ENCODE results near the gene PFN4.
"Not testable (repeated sequence)": the region's sequence is repeated elsewhere in the genome, so short reads cannot be mapped to it uniquely, and the experiment has no call there.

Gene PFN4

DNA sequence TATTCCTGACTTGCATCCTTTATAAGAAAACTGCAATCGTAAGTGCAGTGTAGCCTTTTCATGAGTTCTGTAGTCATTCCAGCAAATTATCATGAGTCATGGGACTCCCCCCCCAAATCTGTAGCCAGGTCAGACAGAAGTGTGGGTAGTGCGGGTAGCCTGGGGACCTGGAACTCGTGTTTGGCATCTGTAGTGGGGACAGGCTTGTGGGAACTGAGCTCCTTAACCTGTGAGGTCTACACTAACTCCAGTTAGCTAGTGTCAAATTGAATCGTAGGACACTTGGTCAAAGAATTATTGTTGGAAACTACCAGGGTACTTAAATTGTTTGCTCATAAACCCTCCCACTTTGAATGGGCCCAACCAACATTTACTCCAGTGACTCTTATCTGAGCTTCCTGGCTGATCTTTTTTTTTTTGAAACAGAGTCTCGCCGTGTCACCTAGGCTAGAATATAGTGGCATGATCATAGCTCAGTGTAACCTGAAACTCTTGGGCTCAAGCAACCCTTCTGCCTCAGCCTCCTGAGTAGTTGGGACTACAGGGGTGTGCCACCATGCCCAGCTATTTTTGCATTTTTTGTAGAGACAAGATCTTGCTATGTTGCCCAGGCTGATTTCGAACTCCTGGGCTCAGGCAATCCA lies 12.4 kb downstream of the PFN4 start:
- DNase-seq: no peak

DNA sequence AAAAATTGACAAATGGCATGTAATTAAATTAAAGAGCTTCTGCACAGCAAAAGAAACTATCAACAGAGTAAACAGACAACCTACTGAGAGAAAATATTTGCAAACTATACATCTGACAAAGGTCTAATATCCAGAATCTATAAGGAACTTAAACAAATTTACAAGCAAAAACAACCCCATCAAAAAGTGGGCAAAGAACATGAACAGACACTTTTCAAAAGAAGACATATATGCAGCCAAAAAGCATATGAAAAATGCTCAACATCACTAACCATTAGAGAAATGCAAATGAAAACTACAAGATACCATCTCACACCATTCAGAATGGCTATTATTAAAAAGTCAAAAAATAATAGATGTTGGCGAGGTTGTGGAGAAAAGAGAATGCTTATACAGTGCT lies 13.7 kb downstream of the PFN4 start:
- not testable (repeated sequence) for DNase-seq

DNA sequence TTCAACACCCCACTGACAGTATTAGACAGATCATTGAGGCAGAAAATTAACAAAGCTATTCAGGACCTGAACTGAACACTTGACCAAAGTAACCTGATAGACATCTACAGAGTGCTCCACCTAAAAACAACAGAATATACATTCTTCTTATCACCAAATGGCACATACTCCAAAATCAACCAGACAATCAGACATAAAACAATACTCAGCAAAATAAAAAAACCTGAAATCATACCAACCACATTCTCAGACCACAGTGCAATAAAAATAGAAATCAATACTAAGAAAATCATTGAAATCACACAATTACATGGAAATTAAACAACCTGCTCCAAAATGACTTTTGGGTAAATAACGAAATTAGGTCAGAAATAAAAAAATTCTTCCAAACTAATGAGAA lies 15.8 kb downstream of the PFN4 start:
- DNase-seq: no peak

DNA sequence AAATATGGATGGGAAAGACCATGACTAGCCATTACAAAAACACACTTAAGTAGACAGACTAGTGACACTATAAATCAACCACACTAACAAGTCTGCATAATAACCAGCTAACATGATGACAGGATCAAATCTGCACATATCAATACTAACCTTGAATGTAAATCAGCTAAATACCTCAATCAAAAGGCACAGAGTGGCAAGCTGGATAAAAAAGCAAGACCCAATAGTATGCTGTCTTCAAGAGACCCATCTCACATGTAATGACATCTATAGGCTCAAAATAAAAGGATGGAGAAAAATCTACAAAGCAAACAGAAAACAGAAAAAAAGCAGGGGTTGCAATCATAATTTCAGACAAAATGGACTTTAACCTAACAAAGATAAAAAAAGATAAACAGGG lies 16.3 kb downstream of the PFN4 start:
- DNase-seq: no peak

DNA sequence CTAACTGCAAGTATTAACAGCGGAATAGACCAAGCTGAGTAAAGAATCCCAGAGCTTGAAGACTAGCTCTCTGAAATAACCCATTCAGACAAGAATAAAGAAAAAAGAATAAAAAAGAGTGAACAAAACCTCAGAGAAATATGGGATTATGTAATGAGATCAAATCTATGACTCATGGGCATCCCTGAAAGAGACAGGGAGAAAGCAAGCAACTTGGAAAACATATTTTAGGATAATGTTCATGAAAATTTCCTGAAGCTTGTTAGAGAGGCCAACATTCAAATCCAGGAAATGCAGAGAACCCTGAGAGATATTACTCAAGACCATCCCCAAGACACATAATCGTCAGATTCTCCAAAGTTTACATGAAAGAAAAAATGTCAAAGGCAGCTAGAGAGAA lies 17.3 kb downstream of the PFN4 start:
- DNase-seq: no peak

DNA sequence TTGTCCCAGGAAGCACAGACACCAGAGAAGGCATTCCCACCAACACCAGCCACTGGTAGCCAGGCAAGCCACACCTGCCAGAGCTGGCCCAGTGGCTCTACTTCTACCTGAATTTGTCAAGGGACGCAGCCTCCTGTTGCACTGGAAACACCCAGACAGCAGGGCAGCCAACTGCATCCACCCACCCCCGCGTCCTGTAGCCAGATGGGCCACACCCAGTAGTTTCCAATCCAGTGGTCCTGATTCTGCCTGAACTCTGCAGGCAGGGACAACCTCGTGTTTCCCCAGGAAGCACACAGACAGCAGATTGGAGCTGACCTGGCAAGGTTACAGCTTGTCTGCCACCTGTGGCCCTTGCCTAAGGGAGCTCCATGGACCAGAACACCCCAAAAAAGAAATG lies 18.2 kb downstream of the PFN4 start:
- DNase-seq: no peak

DNA sequence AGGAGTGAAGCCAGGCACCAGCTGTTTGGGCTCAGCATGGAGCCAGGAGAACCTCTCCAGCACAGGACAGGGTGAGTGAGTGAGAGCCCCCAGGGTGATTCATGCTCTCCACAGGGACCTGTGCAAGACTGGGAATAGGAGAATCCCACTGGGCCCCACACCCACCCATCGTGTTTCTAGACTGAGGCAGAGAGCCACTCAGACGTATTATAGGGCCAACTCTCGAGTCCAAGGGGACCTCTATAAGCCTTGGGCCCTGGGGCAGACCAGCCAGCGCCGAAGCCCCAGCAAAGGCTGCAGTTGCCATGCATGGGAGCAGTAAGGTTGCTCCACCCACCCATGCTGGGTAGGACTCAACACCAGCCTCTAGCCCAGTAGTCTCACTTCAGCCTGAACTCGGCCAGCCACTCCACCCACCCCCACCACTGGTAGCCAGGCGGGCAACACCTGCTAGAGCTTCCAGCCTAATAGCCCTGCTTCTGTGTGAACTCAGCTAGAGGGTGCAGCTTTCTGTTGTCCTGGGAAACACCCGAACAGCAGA lies 19.0 kb downstream of the PFN4 start:
- no peak for DNase-seq

DNA sequence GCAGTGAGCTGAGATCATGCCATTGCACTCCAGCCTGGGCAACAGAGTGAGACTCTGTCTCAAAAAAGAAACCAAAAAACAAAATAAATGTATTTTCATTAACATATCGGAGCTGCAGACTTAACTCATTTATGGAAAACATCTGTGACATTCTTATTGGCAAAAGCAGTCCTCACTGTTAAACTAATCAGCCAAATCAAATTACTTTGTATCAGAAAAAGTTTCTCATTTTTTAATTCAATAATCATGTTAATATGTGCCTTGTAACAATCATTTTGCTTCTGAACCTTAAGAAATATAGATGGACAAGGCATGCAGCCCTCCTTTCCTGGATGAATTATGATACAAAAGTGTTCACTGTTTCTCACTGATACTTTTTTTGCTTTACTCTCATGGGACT lies 20.5 kb downstream of the PFN4 start:
- DNase-seq: no peak

DNA sequence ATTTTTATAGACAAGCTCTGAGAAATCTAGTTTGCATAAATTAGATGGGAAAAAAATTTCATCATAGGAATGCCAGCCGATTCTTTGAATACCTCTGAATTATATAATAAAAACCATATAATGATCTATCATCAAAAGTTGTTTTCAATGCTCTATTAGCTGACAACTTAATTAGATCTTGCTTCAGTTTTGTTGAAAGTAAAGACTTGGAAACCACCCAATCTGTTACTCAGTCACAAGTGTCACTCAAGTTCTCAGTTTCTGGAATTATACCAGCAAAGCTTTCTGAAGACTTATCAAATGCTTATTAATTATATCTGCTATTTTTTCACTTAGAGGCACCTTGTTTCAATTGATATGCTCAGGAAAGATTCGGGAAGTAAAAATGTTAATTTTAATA lies 21.1 kb downstream of the PFN4 start:
- no peak for DNase-seq

DNA sequence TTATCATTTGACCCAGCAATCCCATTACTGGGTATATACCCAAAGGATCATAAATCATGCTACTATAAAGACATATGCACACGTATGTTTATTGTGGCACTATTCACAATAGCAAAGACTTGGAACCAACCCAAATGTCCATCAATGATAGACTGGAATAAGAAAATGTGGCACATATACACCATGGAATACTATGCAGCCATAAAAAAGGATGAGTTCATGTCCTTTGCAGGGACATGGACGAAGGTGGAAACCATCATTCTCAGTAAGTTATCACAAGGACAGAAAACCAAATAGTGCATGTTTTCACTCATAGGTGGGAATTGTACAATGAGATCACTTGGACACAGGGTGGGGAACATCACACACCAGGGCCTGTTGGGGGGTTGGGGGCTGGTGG lies 22.4 kb downstream of the PFN4 start:
- not testable (repeated sequence) for DNase-seq

DNA sequence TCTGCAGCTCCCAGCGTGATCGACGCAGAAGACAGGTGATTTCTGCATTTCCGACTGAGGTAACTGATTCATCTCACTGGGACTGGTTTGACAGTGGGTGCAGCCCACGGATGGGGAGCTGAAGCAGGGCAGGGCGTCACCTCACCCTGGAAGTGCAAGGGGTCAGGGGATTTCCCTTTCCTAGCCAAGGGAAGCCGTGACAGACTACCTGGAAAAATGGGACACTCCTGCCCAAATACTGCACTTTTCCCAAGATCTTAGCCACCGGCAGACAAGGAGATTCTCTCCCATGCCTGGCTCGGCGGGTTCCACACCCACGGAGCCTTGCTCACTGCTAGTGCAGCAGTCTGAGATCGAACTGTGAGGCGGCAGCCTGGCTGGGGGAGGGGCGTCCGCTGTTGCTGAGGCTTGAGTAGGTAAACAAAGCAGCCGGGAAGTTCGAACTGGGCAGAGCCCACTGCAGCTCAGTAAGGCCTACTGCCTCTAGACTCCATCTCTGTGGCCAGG lies 27.9 kb downstream of the PFN4 start:
- DNase-seq: not testable (repeated sequence)

DNA sequence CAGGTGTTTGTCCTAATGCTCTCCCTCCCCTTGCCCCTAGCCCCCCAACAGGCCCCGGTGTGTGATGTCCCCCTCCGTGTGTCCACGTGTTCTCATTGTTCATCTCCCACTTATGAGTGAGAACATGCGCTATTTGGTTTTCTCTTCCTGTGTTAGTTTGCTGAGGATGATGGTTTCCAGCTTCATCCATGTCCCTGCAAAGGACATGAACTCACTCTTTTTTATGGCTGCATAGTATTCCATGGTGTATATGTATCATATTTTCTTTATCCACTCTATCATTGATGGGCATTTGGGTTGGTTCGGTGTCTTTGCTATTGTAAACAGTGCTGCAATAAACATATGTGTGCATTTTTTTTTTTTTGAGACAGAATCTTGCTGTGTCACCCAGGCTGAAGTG lies 29.9 kb downstream of the PFN4 start:
- DNase-seq: not testable (repeated sequence)

DNA sequence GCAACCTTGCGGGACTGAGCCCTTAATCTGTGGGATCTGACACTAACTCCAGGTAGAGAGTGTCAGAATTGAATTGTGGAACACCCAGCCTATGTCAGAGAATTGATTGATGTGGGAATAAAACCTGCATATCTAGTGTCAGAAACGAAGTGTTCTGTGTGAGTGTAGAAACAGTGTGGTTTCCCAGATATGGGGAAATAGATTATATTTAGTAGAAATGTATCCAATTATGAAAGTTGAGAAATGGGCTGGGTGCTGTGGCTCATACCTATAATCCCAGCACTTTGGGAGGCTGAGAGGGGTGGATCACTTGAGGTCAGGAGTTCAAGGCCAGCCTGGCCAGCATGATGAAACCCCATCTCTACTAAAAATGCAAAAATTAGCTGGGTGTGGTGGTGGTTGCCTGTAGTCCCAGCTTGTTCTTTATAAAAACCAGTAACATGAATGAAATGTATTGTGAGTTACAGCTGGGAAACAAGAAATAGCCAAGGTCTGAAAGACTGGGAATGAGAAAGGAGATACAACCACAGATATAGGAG lies 34.2 kb downstream of the PFN4 start:
- no peak for DNase-seq

DNA sequence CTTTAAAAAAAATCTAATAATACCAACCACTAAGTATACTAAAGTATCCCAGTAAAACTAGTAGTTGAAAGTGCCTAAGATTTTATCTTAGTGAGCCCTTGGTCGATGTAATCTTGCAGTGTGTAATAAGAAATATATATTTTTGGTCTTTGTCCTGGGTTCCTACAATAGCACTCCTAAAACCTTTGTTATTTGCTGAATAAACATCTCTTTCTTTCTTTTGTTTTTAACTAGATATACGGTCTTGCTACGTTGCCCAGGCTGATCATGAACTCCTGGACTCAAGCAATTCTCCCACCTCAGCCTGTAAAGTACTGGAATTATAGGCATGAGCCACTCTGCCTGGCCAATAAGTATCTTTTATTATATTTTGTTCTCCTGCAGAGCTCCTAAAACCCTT lies 36.1 kb downstream of the PFN4 start:
- DNase-seq: no peak

DNA sequence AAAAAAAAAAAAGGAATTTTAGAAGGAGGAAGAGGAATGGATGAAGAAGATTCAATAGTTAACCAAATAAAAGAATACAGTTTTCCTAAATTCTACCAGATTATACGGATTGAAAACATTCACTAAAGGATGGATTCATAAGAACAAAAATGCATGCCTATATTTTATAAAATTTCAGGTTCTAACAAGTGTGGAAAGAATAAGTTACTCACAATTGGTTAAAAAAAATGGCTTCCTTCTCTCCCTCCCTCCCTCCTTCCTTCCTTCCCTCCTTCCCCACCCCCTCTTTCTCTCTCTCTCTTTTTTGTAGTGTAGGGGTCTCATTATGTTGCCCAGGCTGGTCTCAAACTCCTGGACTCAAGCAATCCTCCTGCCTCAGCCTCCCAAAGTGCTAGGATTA lies 36.9 kb downstream of the PFN4 start:
- no peak for DNase-seq

DNA sequence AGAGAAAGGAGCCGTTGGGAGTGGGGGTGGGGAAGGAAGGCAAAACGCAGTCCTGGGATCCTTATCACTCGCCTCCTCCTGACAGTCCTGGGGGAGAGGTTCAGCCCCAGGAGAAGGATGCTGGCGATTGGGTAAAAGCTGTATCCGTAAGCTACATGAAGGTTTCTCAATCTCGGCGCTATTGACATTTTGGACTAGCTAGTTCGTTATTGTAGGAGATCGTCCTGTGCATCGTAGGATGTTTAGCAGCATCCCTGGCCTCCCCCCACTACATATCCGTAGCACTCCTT lies 38.0 kb downstream of the PFN4 start:
- DNase-seq: no peak

DNA sequence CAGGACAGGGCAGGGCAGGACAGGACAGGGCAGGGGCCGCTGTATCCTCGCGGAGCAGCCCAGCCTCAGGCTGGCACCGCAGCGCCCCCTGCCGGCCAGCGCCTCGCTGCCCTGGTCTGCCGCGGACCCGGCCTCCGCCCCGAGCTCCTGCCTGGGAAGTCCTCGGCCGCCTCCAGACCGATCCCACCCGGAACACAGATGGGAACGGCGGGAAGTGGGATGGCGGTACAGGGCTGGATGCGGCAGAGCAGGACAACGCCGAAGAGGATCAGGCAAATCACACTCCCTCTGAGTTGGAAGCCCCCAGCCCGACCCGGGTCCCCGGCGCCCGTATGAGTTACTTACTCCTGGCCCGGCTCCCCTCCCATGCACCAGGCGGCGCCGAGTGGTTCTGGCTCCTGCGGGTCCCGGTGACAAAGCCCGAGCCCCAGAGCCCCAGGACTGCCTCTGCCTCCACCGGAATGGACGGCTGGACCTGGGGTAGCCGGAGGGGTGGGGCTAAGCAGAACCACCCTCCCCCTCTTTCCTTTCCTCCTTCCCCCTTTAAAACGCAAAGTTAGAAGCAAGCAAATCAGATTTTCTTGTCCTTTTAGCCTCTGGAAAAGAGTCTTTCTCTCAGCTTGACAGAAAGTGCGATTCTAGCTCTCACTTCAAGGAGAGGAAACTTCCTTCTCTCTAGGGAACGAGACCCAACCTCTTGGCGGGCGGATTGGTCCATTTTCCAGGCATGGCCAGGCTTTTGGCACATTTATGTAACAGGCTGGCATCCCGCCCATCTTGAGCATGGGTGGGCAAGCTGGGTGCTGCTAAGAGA lies 38.5 kb downstream of the PFN4 start, which contains the start of gene TP53I3:
TSS of gene TP53I3 (minus strand) at position 449 of the 814 bp plus-strand sequence. CDS start 508 bp downstream, outside the sequence.
- DNase-seq: peak; percentile 52 to 77

DNA sequence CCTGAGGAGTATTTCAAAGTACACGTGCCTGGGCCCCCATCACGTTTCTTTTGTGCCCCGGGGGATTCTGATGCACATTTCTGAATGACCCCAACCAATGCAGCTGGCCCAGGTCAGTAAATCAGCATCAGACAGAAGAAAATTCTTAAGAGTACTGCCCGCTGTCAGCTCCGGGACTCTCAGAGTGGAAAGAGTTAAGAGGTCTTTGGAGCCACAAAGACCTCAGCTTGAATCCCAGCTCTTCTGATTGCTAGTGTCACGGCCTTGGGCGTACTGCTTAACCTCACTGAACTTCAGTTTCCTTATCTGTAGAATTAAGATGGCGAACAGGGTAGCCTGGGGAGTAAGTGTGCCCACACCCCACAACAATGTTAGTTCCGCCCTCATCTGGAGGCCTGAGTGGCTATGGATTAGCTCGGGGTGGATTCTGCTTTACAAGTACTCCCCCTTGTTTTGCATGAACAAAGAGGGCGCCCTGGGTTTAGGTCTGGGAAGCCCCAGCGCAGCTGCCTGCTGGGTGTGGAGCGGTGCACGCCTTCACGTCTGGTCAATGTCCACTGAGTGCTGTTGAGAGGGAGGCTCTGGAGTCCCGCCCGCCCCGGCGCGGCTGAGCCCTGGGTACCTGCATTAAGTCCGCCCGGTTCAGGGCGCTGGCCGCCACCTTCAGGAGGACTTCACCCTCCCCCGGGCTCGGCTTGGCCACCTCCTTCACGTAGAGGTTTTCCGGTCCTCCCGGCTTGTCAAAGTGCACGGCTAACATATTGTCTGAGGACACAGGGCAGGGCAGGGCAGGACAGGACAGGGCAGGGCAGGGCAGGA lies 39.4 kb downstream of the PFN4 start:
- DNase-seq: no peak

DNA sequence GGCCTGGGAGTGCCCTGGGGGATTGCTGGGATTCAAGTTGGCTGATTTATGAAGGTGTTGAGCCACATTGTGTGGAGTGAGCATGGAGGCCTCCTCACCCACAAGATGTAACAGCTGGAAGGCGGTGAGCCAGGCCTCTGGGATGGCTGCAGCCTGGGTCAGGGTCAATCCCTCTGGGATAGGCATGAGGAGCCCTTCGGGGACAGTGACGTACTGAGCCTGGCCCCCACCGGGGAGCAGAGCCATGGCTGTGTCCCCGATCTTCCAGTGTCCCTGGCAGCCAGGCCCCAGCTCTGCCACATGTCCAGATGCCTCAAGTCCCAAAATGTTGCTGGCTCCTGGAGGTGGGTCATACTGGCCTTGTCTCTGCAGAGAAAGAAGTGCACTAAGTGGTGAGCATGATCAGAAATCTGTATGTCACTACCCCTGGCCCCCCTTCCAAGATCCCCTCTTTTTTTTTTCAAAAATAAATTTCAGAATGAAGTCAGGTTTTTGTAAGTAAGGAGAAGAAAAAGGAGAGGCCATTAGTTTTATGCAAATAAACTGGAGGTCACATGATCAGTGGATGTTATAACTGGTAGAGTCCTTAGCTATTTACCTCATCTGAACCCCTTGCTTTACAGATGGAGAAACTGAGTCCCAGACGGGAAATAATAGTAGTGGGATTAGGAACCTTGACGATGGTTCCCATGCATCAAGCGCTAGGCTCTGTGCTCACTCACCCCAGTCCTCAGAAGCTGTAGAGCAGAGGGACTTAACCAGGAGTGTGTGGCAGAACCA lies 40.2 kb downstream of the PFN4 start:
- DNase-seq: no peak

DNA sequence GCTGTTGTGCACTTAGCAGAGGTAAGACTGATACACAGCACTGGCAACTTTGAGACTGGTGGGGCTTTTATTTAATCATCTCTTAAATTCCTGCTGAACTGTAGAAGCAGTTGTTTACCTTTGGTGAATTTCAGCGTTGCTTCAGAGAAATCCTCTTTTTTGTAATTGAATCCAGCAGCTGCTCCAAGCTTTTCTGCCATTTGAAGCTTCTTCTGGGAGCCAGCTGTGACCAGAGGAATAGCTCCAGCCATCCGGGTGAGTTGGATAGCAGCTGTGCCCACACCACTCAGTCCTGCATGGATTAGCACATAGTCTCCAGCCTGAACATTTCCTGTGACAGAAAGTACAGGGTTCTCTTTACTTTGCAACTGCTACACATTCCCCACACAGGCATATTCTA lies 42.4 kb downstream of the PFN4 start:
- DNase-seq: no peak

DNA sequence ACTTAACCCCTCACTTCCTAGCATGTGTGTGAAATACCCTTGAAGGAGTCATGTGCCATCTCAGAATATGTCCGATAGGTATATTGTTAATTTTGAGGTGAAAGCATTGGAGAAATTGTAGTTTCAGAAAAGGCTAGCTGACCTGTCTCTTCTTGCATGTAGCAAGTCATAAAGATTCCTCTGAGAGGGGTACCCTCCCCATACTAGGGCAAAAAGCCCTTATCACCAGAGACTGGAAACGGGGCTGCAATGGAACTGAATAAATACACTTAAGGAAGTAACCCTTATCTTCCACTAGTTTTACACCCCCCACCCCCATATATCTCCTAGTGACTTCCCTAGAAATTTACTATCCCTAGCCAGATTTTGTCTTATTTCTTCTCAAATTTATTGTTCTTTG lies 45.3 kb downstream of the PFN4 start:
- no peak for DNase-seq

DNA sequence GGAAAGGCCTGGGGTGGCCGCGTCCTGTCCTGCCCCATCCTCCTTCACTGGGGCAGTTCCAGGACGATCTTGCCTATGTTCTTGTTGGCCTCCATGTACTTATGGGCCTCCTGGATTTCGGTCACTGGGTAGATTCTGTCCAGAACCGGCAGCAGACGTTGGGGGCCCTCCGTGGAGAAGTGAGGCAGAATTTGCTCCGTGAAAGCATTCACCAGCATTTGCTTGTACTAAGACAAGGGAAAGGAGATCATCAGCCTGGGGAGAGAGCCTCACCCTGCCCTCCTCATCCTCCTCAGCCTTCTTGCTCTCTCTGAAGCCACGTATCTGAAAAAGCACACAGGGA lies 45.6 kb downstream of the PFN4 start:
- no peak for DNase-seq

Data from NCI-H446 (cell line).